SU-DHL-6 (cell line): ENCODE measurements around the gene ALPK3.

ENCODE experiments used
- EZH2phosphoT487 ChIP-seq: fragments of 200-600 bp; sonication (generic), shearing (Covaris generic); conservative IDR thresholded peaks from 2 replicates; pipeline ENCODE4 v1.6.1; 2018; ENCODE audit warnings: mild to moderate bottlenecking, antibody characterized with exemption, low read length, moderate library complexity, mixed read lengths
- TF ChIP-seq, protein P1 (sequence below): fragments of 200-600 bp; sonication (generic); IDR thresholded peaks from one replicate; pipeline ENCODE4 v1.5.1; 2017; ENCODE audit warnings: antibody characterized with exemption, mild to moderate bottlenecking, low read length, moderate library complexity; ENCODE audit not compliant: insufficient read depth, poor library complexity, severe bottlenecking

DNA sequence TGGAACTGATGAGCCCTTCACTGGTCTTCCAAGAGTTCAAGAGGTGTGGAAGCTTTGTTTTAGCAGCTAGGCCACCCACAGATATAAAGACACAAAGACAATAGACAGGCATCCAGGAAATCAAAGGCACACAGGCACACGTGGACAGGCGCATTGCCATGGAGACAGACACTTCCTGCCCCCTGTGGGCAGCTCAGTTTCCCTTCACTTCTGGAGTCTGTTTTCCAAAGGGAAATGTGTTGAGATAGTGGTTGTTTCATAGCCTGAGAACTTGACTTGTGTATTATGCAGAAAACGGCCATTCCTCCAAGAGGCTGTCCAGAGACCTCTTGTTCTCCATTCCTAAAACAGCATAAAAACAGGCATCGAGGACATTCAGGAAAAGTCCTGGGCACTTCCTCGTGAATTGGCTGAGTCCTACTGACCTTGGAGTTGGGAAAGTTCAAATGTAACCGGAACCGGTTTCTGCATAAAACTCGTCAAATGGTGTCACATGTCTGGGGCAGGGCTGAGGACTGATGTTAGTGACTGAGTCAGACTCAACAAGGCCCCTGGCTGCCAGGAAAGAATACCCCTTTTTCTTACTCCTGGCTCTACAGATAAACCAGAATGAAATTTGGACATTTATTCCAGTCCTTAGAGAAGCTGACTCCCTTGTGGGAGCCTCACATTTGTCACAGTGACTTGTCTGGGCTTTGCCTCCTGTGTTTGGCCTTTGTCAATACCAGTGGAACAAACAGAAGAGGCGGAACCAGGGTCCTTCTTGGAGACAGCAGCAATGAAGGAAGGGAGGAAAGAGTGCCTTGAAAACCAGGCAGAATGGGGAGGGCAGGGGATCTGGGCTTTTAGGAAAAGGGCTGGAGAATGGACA lies 1.3 kb downstream of the ALPK3 start:
- TF ChIP-seq, protein P1, sequence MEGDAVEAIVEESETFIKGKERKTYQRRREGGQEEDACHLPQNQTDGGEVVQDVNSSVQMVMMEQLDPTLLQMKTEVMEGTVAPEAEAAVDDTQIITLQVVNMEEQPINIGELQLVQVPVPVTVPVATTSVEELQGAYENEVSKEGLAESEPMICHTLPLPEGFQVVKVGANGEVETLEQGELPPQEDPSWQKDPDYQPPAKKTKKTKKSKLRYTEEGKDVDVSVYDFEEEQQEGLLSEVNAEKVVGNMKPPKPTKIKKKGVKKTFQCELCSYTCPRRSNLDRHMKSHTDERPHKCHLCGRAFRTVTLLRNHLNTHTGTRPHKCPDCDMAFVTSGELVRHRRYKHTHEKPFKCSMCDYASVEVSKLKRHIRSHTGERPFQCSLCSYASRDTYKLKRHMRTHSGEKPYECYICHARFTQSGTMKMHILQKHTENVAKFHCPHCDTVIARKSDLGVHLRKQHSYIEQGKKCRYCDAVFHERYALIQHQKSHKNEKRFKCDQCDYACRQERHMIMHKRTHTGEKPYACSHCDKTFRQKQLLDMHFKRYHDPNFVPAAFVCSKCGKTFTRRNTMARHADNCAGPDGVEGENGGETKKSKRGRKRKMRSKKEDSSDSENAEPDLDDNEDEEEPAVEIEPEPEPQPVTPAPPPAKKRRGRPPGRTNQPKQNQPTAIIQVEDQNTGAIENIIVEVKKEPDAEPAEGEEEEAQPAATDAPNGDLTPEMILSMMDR, result no peak
- TF ChIP-seq EZH2phosphoT487, result no peak
